Thoracic aorta (tissue), 2 donors: ENCODE results near the gene CSF2RB. TPM values are rescaled to one million over a fixed set of nuclear protein-coding genes. Genes with fewer than 3 reads are reported as not detected.

Experiments used
- ATAC-seq: fragments of 150-250 bp; one replicate; pipeline ENCODE4 v1.8.0; 2017; ENCODE audit warnings: low read depth; ENCODE audit not compliant: insufficient number of reproducible peaks, low FRiP score
- DNase-seq: peaks from one replicate; pipeline ENCODE4 v3.0.0-alpha.2; 2020; ENCODE audit warnings: low spot score
- H3K27ac ChIP-seq, 2 donors: fragments of 200-600 bp; sonication (generic); 1 replicate in 1 of 2; 2 replicates in 1 of 2; pipeline ENCODE4 v1.5.1; 2016; ENCODE audit warnings: mild to moderate bottlenecking in 2 of 2, moderate library complexity in 2 of 2
- H3K27me3 ChIP-seq: fragments of 200-600 bp; sonication (generic); replicated peaks from 2 replicates; pipeline ENCODE4 v1.6.0; 2016; ENCODE audit warnings: mild to moderate bottlenecking; ENCODE audit not compliant: insufficient read depth
- H3K36me3 ChIP-seq: fragments of 200-600 bp; sonication (generic); one replicate; pipeline ENCODE4 v1.5.1; 2016
- H3K4me1 ChIP-seq, 2 donors: fragments of 200-600 bp; sonication (generic); 1 replicate in 1 of 2; 2 replicates in 1 of 2; pipeline versions ENCODE4 v1.5.1 to v1.6.0; 2016; ENCODE audit warnings: low read depth in 2 of 2, mild to moderate bottlenecking in 1 of 2; ENCODE audit not compliant: control insufficient read depth in 1 of 2
- H3K4me3 ChIP-seq: fragments of 200-600 bp; sonication (generic); 2 replicates; pipeline ENCODE4 v1.5.1; 2016; ENCODE audit warnings: mild to moderate bottlenecking
- H3K9me3 ChIP-seq: fragments of 200-600 bp; sonication (generic); 2 replicates; pipeline ENCODE4 v1.5.1; 2016
- total RNA-seq, 2 donors: library from RNA; depleted of rRNA; stranded (reverse); fragments of >200 nt; gene quantifications; one replicate each; pipeline versions ENCODE4 v1.1.0 to v1.2.3, GENCODE V29; 2016
- TF ChIP-seq, protein P1 (sequence below): fragments of 200-600 bp; sonication (generic); IDR thresholded peaks from one replicate; pipeline ENCODE4 v1.5.1; 2019; ENCODE audit warnings: antibody characterized with exemption

Gene CSF2RB
- total RNA-seq, 2 donors from 2014 or later: 13.0 to 21.4 TPM

DNA sequence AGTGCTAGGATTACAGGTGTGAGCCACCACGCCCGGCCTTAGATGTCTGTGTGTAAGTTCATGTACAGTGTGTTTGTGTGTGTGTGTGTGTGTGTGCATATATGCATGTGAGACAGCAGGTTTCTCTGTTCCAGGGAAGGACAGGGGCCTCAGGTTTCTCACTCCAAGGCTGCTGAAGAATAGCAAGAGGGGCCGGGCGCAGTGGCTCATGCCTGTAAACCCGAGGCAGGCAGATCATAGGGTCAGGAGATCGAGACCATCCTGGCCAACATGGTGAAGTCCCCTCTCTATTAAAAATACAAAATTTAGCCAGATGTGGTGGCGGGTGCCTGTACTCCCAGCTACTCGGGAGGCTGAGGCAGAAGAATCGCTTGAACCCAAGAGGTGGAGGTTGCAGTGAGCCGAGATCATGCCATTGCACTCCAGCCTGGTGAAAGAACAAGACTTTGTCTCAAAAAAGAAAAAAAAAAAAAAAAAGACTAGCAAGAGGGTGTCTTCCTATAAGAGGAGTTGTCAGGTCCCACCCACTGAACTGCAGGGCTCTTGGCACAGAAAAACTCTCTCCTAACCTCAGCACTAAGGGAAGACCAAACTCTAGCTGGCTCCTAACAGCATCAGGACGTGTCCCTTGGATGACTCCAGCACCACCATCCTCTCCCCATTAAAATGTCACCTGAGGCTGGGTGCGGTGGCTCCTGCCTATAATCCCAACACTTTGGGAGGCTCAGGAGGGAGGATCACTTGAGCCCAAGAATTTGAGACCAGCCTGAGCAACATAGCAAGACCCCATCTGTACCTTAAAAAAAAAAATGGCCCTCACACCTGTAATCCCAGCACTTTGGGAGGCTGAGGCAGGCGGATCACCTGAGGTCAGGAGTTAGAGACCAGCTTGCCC lies 65.8 kb downstream of the CSF2RB start:
- Histone ChIP-seq H3K27me3 (no peaks in the 10 kb centered on the region), H3K27ac (no peak overlapping the region), H3K36me3 (no peaks in the 10 kb centered on the region), H3K4me3 (no peak overlapping the region), H3K4me1 (peaks cover 4 to 5% of the 10 kb centered on the region in 2 donors), H3K9me3 (no peaks in the 10 kb centered on the region)
- TF ChIP-seq, protein P1, sequence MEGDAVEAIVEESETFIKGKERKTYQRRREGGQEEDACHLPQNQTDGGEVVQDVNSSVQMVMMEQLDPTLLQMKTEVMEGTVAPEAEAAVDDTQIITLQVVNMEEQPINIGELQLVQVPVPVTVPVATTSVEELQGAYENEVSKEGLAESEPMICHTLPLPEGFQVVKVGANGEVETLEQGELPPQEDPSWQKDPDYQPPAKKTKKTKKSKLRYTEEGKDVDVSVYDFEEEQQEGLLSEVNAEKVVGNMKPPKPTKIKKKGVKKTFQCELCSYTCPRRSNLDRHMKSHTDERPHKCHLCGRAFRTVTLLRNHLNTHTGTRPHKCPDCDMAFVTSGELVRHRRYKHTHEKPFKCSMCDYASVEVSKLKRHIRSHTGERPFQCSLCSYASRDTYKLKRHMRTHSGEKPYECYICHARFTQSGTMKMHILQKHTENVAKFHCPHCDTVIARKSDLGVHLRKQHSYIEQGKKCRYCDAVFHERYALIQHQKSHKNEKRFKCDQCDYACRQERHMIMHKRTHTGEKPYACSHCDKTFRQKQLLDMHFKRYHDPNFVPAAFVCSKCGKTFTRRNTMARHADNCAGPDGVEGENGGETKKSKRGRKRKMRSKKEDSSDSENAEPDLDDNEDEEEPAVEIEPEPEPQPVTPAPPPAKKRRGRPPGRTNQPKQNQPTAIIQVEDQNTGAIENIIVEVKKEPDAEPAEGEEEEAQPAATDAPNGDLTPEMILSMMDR: no peak
- ATAC-seq: no peak
- no peak for DNase-seq

DNA sequence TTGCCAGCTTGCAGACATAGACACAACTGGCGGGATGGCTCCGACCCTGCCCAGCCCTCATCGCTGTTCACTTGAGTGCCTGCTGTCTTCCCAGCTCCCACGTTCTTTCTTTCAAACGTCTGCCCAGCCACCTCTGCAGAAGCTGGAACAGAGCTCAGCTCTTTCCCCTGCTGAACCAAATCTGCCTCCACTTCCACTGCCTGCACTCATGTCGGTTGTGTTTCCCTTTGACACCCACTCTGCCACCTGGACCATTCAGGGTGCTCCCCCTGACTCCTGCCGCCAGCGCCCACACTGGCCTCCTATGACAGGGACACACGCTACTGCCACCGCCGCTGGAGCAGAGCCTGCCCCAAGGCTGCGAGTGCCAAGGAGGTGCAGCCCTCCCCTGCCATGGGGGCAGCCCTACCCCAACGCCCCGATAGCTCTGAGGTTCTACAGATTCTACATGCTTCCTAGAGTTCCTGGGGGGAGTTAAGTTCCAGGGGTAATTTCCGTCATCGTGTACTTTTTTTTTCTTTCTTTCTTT lies 67.9 kb downstream of the CSF2RB start:
- ATAC-seq (no peak), DNase-seq (no peak)
- TF ChIP-seq, protein P1: no peak
- no peak overlapping the region for H3K27ac ChIP-seq
- peaks cover 6% of the 10 kb centered on the region for H3K9me3 ChIP-seq
- H3K36me3 ChIP-seq: no peaks in the 10 kb centered on the region
- H3K4me3 ChIP-seq: no peak overlapping the region
- H3K27me3 ChIP-seq: no peaks in the 10 kb centered on the region
- peaks cover 4 to 5% of the 10 kb centered on the region in 2 donors for H3K4me1 ChIP-seq

DNA sequence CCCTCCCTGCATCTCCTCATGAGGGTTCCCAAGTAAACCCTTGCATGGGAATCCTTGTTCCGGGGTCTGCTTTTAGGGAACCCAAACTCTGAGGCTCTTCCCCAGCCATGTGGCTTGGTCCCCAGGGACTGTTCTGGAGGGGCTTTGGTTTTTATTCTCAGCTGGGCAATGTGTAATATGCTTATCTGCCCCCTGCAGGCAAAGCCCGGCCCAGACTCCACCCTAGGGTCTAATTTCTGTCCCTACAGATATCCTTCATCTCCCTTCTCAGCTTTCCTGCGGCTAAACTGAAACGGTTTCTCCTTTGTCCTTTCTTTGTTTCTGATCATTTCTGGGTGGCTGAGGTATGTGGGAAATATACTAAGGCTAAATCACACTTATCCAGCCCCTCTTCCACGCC lies 68.7 kb downstream of the CSF2RB start:
- no peak overlapping the region for H3K4me3 ChIP-seq
- H3K9me3 ChIP-seq: peaks cover 6% of the 10 kb centered on the region
- no peak overlapping the region for H3K27ac ChIP-seq
- H3K27me3 ChIP-seq: no peaks in the 10 kb centered on the region
- H3K4me1 ChIP-seq: peaks cover 4 to 5% of the 10 kb centered on the region in 2 donors
- ATAC-seq (no peak), DNase-seq (no peak)
- H3K36me3 ChIP-seq: no peaks in the 10 kb centered on the region
- TF ChIP-seq, protein P1: no peak

DNA sequence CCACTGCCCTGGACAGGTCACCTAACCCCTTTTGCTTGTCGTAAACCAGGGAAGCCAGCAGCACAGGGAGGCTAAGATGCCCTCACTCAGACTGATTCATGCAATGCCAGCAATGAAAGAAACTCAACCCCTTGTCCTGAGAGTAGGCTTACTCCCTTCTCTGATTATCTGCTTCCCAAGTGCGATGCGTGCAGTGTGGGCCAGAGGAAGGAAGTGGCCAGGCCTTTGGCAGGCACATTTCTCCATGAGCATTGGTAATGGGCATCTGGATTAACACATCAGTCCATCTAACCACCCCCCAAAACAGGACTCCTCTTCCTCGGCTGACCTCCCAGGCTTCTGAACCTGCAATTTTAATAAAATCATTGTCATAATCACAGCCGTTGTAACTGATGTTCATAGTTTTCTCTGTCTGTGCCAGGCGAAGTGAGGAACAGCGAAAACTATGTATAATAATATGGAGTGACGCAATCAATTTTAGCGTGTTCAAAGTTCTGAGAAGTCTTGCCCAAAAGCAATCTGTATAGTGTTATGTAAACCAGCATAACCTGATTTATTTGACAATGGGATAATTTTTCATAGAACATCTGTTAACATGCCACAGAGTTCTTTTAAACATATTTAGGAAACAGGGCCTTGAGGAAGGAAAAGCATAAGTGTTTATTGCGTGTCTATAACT lies 71.9 kb downstream of the CSF2RB start:
- no peaks in the 10 kb centered on the region for H3K36me3 ChIP-seq
- DNase-seq (no peak), ATAC-seq (no peak)
- H3K27me3 ChIP-seq: no peaks in the 10 kb centered on the region
- no peak overlapping the region for H3K27ac ChIP-seq
- H3K9me3 ChIP-seq: peaks cover 6% of the 10 kb centered on the region
- H3K4me3 ChIP-seq: no peak overlapping the region
- TF ChIP-seq, protein P1: no peak
- no peaks in the 10 kb centered on the region for H3K4me1 ChIP-seq

DNA sequence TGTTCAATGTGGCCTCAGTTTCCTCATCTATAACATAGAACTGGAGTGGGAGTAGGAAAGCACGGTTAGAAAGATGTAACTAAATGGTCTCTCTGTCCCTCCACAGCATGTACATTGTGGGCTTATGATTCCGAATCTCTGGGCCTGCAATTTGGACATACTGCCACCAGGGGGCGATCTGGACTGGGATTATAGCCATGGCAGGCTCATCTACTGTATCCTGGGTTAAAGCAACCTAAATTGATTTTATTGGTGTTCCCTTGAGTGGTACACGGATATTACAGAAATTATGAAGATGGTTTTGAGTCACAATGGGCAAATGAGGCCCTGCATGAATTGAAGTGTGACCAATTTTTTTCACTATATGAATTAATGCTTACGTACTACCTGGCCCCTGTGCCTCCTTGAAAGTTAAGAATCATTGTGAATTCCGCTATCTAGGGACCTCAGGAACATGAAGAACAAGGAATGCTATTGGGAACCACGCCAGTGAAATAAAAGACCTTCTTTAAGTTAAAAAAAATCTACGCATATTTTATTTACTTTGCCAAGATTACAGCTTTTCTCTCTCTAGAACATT lies 72.9 kb downstream of the CSF2RB start:
- ATAC-seq: no peak

More for the DNA sequence above, 72.9 kb downstream of the CSF2RB start:
- TF ChIP-seq, protein P1: peak; percentile 41
- no peaks in the 10 kb centered on the region for H3K36me3 ChIP-seq
- H3K27ac ChIP-seq: no peak overlapping the region
- DNase-seq: no peak
- no peaks in the 10 kb centered on the region for H3K4me1 ChIP-seq
- no peak overlapping the region for H3K4me3 ChIP-seq
- peaks cover 6% of the 10 kb centered on the region for H3K9me3 ChIP-seq
- no peaks in the 10 kb centered on the region for H3K27me3 ChIP-seq
